GM23248 (cell line): ENCODE results near the gene CABCOCO1. TPM values are rescaled to one million over a fixed set of nuclear protein-coding genes. Genes with fewer than 3 reads are reported as not detected.

Experiments used
- DNase-seq: peaks from one replicate; pipeline ENCODE4 v3.0.0-alpha.2; 2015
- H2AFZ ChIP-seq: fragments of 200-600 bp; sonication (generic); 2 replicates; pipeline ENCODE4 v1.6.1; 2016; ENCODE audit warnings: antibody characterized with exemption
- H3F3A ChIP-seq: fragments of 200-600 bp; sonication (generic); 2 replicates; pipeline ENCODE4 v1.6.1; 2016; ENCODE audit warnings: mild to moderate bottlenecking, antibody characterized with exemption, mixed run types; ENCODE audit not compliant: insufficient read depth
- H3K27ac ChIP-seq: fragments of 200-600 bp; sonication (generic); 2 replicates; pipeline ENCODE4 v1.5.1; 2016; ENCODE audit warnings: mild to moderate bottlenecking
- H3K27me3 ChIP-seq: fragments of 200-600 bp; sonication (generic); replicated peaks from 2 replicates; pipeline ENCODE4 v1.6.1; 2016; ENCODE audit warnings: mild to moderate bottlenecking; ENCODE audit not compliant: insufficient read depth
- H3K36me3 ChIP-seq: fragments of 200-600 bp; sonication (generic); 2 replicates; pipeline ENCODE4 v1.6.1; 2016; ENCODE audit warnings: low read depth, mild to moderate bottlenecking
- H3K4me1 ChIP-seq: fragments of 200-600 bp; sonication (generic); 2 replicates; pipeline ENCODE4 v1.6.1; 2016; ENCODE audit warnings: mild to moderate bottlenecking; ENCODE audit not compliant: insufficient read depth
- H3K4me2 ChIP-seq: fragments of 200-600 bp; sonication (generic); one replicate; pipeline ENCODE4 v1.6.1; 2016; ENCODE audit warnings: mild to moderate bottlenecking; ENCODE audit not compliant: unreplicated experiment
- H3K4me3 ChIP-seq: fragments of 200-600 bp; sonication (generic); 2 replicates; pipeline ENCODE4 v1.5.1; 2016; ENCODE audit warnings: mild to moderate bottlenecking
- H3K79me2 ChIP-seq: fragments of 200-600 bp; sonication (generic); 2 replicates; pipeline ENCODE4 v1.6.1; 2016; ENCODE audit warnings: mild to moderate bottlenecking; ENCODE audit not compliant: insufficient read depth
- H3K9ac ChIP-seq: fragments of 200-600 bp; sonication (generic); 2 replicates; pipeline ENCODE4 v1.6.1; 2016; ENCODE audit warnings: mild to moderate bottlenecking
- H3K9me2 ChIP-seq: fragments of 200-600 bp; sonication (generic); 2 replicates; pipeline ENCODE4 v1.6.1; 2016; ENCODE audit warnings: mixed run types, mild to moderate bottlenecking, moderate library complexity; ENCODE audit not compliant: insufficient read depth
- H3K9me3 ChIP-seq: fragments of 200-600 bp; sonication (generic); one replicate; pipeline ENCODE4 v1.6.1; 2017; ENCODE audit warnings: low read depth
- H4K20me1 ChIP-seq: fragments of 200-600 bp; sonication (generic); 2 replicates; pipeline ENCODE4 v1.6.0; 2016; ENCODE audit not compliant: insufficient read depth
- EZH2 ChIP-seq: fragments of 200-600 bp; sonication (generic); IDR thresholded peaks from 2 replicates; pipeline ENCODE4 v1.6.1; 2018; ENCODE audit warnings: antibody characterized with exemption, mild to moderate bottlenecking; ENCODE audit not compliant: insufficient read depth, poor library complexity, severe bottlenecking
- EZH2phosphoT487 ChIP-seq: fragments of 200-600 bp; sonication (generic); IDR thresholded peaks from 2 replicates; pipeline ENCODE4 v1.6.1; 2018; ENCODE audit warnings: antibody characterized with exemption, moderate library complexity, mild to moderate bottlenecking, low read depth; ENCODE audit not compliant: insufficient read depth
- WGBS, 2 experiments: methylation state at CpG; one replicate each; pipeline ENCODE4 v1.1.6; 2015 to 2017; ENCODE audit warnings: low lambda C conversion rate in 2 of 2, low coverage in 1 of 2; ENCODE audit errors: missing lambda C conversion rate in 2 of 2; 5-methylcytosine and 5-hydroxymethylcytosine counted together
- in situ Hi-C: fragments of 300-500 bp; cut with MboI; formaldehyde crosslinking; loops from 2 replicates; pipeline ENCODE4 v1.15.0; 2020
- polyA plus RNA-seq: library from polyadenylated mRNA; unstranded; fragments of >200 nt; fragmentation: Nextera tagmentation; extraction: Ambion mirVana; gene quantifications from 2 replicates; pipeline ENCODE4 v1.2.1, GENCODE V29; 2016
- total RNA-seq: library from RNA; depleted of rRNA; stranded (reverse); fragments of >200 nt; shearing (Covaris generic); gene quantifications from 2 replicates; pipeline ENCODE4 v1.2.3, GENCODE V29; 2014

The CABCOCO1 gene
- total and polyA plus RNA-seq, 2 experiments from 2014 or later, result 0.22 to 1.1 TPM

DNA sequence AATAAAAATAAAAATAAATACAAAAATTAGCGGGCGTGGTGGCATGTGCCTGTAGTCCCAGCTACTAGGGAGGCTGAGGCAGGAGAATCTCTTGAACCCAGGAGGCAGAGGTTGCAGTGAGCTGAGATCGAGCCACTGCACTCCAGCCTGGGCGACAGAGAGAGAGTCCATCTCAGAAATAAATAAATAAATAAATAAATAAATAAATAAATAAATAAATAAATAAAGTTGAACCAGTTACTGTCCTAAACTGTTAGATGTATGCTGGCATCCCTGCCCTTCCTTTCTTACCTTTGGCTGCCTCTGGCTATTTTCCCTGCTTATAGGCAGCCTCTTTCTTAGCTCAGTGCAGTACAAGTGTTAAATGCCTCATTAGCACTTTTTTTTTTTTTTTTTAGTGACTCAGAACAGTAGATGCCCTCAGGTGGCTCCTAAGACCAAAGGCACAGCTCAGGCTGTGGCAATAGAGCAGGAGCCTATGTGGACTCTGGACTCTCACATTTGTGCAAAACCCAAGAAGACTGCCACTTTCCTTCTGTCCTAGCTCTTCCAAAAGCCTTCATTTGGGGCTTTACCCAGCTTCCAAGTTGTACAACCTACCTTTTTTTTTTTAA lies 30.6 kb upstream of the CABCOCO1 start:
- H3K36me3 ChIP-seq, result no peaks in the 10 kb centered on the region
- H3K4me1 ChIP-seq, result peaks cover 69% of the 10 kb centered on the region
- in situ Hi-C loops, result no loop called here
- H3K27ac ChIP-seq, result no peak overlapping the region
- no peaks in the 10 kb centered on the region for H3K27me3 ChIP-seq
- peak; percentile 8 for DNase-seq
- H3K9me2 ChIP-seq, result no peaks in the 10 kb centered on the region
- no peak overlapping the region for H3K4me3 ChIP-seq
- no peak overlapping the region for H3K9ac ChIP-seq
- H4K20me1 ChIP-seq, result no peaks in the 10 kb centered on the region
- TF ChIP-seq EZH2phosphoT487 (no peak), EZH2 (no peak)
- no peak overlapping the region for H2AFZ ChIP-seq
- H3K4me2 ChIP-seq, result no peak overlapping the region
- no peaks in the 10 kb centered on the region for H3K9me3 ChIP-seq
- WGBS, 2 experiments, result 93 to 100% methylated on average over 4 of the region's 4 CpGs
- peaks cover 57% of the 10 kb centered on the region for H3F3A ChIP-seq
- no peaks in the 10 kb centered on the region for H3K79me2 ChIP-seq

DNA sequence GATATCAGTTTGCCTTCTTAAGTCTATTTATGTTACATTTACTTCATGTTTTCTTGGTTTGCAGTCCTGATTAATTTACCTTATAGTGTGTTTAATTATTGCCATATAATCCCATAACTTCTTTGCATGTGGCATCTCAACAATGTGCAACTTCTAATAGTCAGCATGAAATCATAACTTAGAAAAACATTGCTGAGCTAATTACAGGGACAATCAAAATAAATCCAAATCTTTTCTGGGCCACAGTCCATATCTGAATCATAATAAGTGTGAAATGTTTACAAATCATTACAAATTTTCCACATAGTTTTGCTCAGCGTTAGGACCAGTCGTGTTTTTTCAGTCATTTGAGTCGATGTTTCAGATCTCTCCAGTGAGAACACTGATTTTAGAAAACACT lies 29.1 kb upstream of the CABCOCO1 start:
- no peaks in the 10 kb centered on the region for H3K79me2 ChIP-seq
- WGBS, 2 experiments, result 0 to 2% methylated on average over 3 of the region's 3 CpGs
- no peaks in the 10 kb centered on the region for H3K9me3 ChIP-seq
- no peaks in the 10 kb centered on the region for H3K36me3 ChIP-seq
- H3K9me2 ChIP-seq, result no peaks in the 10 kb centered on the region
- peak overlapping the region; percentile 25 for H3K4me3 ChIP-seq
- peaks cover 43% of the 10 kb centered on the region for H3F3A ChIP-seq
- H3K27me3 ChIP-seq, result no peaks in the 10 kb centered on the region
- no peak overlapping the region for H2AFZ ChIP-seq
- in situ Hi-C loops, result no loop called here
- H3K9ac ChIP-seq, result peak overlapping the region; percentile 11; the same call in 1 of the 2 replicates
- TF ChIP-seq EZH2 (no peak), EZH2phosphoT487 (0 out of 2 replicates have a peak, but pooled peaks have one; percentile 72)
- no peaks in the 10 kb centered on the region for H4K20me1 ChIP-seq
- H3K4me2 ChIP-seq, result peak overlapping the region; percentile 50
- H3K27ac ChIP-seq, result peak overlapping the region; percentile 56
- H3K4me1 ChIP-seq, result peaks cover 54% of the 10 kb centered on the region
- DNase-seq, result peak; percentile 56

DNA sequence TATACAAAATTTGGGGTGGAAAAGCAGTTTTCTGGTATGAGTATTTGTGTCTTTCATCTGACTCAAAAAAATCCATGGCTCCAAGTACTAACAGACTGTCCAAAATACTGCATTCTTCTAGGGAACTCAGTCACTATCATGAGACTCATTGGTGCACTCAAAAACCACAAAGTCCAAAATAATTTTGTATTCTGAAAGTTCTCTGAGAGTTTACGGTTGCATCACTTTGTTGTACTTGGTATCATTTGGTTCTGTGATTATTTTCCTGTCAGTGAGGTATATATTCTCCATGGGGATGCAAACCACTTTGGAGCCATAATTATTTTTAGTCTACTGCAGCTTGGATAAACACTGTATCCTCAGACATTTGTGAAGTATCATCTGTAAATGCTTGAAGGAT lies 28.0 kb upstream of the CABCOCO1 start:
- Histone ChIP-seq H3K9me3 (no peaks in the 10 kb centered on the region), H3K4me3 (no peak overlapping the region), H4K20me1 (no peaks in the 10 kb centered on the region), H3K27ac (peak overlapping the region; percentile 56), H3K27me3 (no peaks in the 10 kb centered on the region), H3K9ac (peak overlapping the region; percentile 11; the same call in 1 of the 2 replicates), H3F3A (peaks cover 32% of the 10 kb centered on the region), H3K79me2 (no peaks in the 10 kb centered on the region), H3K4me2 (peak overlapping the region; percentile 50), H3K36me3 (no peaks in the 10 kb centered on the region), H2AFZ (no peak overlapping the region), H3K9me2 (no peaks in the 10 kb centered on the region), H3K4me1 (peaks cover 44% of the 10 kb centered on the region)
- in situ Hi-C loops, result no loop called here
- WGBS, 2 experiments, result 32 to 44% methylated on average over 1 of the region's 1 CpG
- TF ChIP-seq EZH2phosphoT487, result no peak
- no peak for TF ChIP-seq EZH2
- DNase-seq, result peak; percentile 78

DNA sequence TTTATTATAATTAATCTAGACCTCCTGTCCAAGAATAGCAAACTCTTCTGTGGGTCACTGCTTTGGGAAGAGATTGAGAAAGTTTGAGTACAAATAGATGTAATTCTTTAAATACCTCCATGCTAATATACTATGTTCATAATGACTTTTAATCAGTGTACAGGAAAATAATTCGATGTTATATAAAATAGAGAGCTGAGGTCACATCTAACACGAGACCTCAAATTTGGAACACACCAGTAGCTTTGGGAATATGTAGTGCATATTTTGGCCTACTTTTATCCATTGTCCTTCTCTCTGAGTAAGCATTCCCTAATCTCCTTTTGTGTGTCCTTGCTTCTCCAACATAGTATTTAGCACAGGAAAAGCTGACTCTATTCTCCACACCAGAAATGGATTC lies 27.3 kb upstream of the CABCOCO1 start:
- Histone ChIP-seq H3K9me3 (no peaks in the 10 kb centered on the region), H3K9ac (no peak overlapping the region), H3K79me2 (no peaks in the 10 kb centered on the region), H3K9me2 (no peaks in the 10 kb centered on the region), H3F3A (peaks cover 32% of the 10 kb centered on the region), H3K27me3 (no peaks in the 10 kb centered on the region), H3K4me1 (peaks cover 43% of the 10 kb centered on the region), H2AFZ (no peak overlapping the region), H3K4me2 (peak overlapping the region; percentile 41), H3K4me3 (no peak overlapping the region), H4K20me1 (no peaks in the 10 kb centered on the region), H3K27ac (peak overlapping the region; percentile 56), H3K36me3 (no peaks in the 10 kb centered on the region)
- TF ChIP-seq EZH2, result no peak
- no peak for TF ChIP-seq EZH2phosphoT487
- 79 to 88% methylated on average over 2 of the region's 2 CpGs for WGBS, 2 experiments
- peak; percentile 16 for DNase-seq
- in situ Hi-C loops, result no loop called here

DNA sequence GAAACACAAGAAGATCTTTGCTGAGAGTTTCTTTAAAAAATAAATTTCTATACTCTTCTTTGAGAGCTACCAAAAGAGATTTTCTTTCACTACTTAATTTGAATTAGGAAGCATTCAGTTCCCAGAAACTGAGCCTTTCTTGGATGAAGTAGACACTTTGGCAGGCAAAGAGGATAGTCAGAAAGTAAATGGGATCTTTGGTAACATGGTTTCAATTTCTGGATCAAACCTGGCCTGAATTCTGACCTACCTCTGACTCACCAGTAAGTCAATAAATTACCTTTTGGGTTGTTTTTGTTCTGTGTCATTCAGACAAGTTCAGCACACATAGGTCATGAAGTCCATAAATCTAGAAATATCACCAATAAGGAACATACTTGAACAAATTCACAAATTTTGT lies 26.8 kb upstream of the CABCOCO1 start:
- Histone ChIP-seq H3F3A (peaks cover 32% of the 10 kb centered on the region), H4K20me1 (no peaks in the 10 kb centered on the region), H3K9me3 (no peaks in the 10 kb centered on the region), H3K4me3 (no peak overlapping the region), H3K27me3 (no peaks in the 10 kb centered on the region), H3K4me2 (peak overlapping the region; percentile 41), H3K9me2 (no peaks in the 10 kb centered on the region), H3K36me3 (no peaks in the 10 kb centered on the region), H3K9ac (no peak overlapping the region), H3K27ac (peak overlapping the region; percentile 56), H3K79me2 (no peaks in the 10 kb centered on the region), H3K4me1 (peaks cover 43% of the 10 kb centered on the region), H2AFZ (no peak overlapping the region)
- in situ Hi-C loops, result no loop called here
- DNase-seq, result peak; percentile 57
- TF ChIP-seq EZH2phosphoT487 (no peak), EZH2 (no peak)
